Fibroblast of lung (primary cell): ENCODE data around the gene CWC25. TPM values are rescaled to one million over a fixed set of nuclear protein-coding genes. Genes with fewer than 3 reads are reported as not detected.

Experiments
- DNase-seq, 2 donors: peaks; one replicate each; pipeline versions ENCODE4 v3.0.0 to v3.0.0-alpha.2; 2010; ENCODE audit warnings: low read depth in 2 of 2
- H2AFZ ChIP-seq: 2 replicates; pipeline ENCODE4 v1.5.1; 2012; ENCODE audit warnings: low read length, control low read depth, inconsistent platforms
- H3K27ac ChIP-seq: 2 replicates; pipeline ENCODE4 v1.5.1; 2011; ENCODE audit warnings: low read length, control low read depth; ENCODE audit not compliant: insufficient read depth
- H3K27me3 ChIP-seq: 2 replicates; pipeline ENCODE4 v1.5.1; 2011; ENCODE audit warnings: mild to moderate bottlenecking, low read length; ENCODE audit not compliant: control insufficient read depth, insufficient read depth
- H3K36me3 ChIP-seq: 2 replicates; pipeline ENCODE4 v1.5.1; 2011; ENCODE audit warnings: low read length; ENCODE audit not compliant: control insufficient read depth, insufficient read depth
- H3K4me1 ChIP-seq: 2 replicates; pipeline ENCODE4 v1.5.1; 2011; ENCODE audit warnings: low read length; ENCODE audit not compliant: control insufficient read depth, insufficient read depth; ENCODE audit errors: extremely low read depth
- H3K4me2 ChIP-seq: 2 replicates; pipeline ENCODE4 v1.5.1; 2011; ENCODE audit warnings: low read length, control low read depth; ENCODE audit not compliant: insufficient read depth; ENCODE audit errors: extremely low read depth
- H3K4me3 ChIP-seq, 4 experiments: fragments of 200-600 bp in 1 of 4; sonication (generic) in 1 of 4; replicated peaks in 1 of 4; 2 replicates each; pipeline ENCODE4 v1.5.1; 2011 to 2016; ENCODE audit warnings: low read length in 4 of 4, low read depth in 3 of 4, mild to moderate bottlenecking in 3 of 4, control low read depth in 2 of 4, inconsistent platforms in 1 of 4, mixed read lengths in 1 of 4; ENCODE audit not compliant: insufficient read depth in 1 of 4; ENCODE audit errors: control extremely low read depth in 1 of 4
- H3K79me2 ChIP-seq: 2 replicates; pipeline ENCODE4 v1.5.1; 2012; ENCODE audit warnings: mild to moderate bottlenecking, low read length, inconsistent platforms; ENCODE audit not compliant: control insufficient read depth, insufficient read depth
- H3K9ac ChIP-seq: 2 replicates; pipeline ENCODE4 v1.5.1; 2011; ENCODE audit warnings: mild to moderate bottlenecking, low read length, control low read depth; ENCODE audit not compliant: insufficient read depth
- H3K9me3 ChIP-seq: 2 replicates; pipeline ENCODE4 v1.5.1; 2012; ENCODE audit warnings: low read depth, low read length; ENCODE audit not compliant: control insufficient read depth, insufficient read depth
- H4K20me1 ChIP-seq: 2 replicates; pipeline ENCODE4 v1.5.1; 2011; ENCODE audit warnings: low read length; ENCODE audit not compliant: control insufficient read depth, insufficient read depth; ENCODE audit errors: extremely low read depth
- EZH2 ChIP-seq: IDR thresholded peaks from 2 replicates; pipeline ENCODE4 v1.5.1; 2012; ENCODE audit warnings: low read length, control low read depth, mild to moderate bottlenecking; ENCODE audit errors: missing control alignments
- polyA plus RNA-seq, 2 donors: library from polyadenylated mRNA; depleted of rRNA in 1 of 2; stranded (reverse) in 1 of 2; unstranded in 1 of 2; fragments of >200 nt; gene quantifications; 2 replicates each; pipeline ENCODE4 v1.2.1, GENCODE V29; 2011 to 2012; ENCODE audit warnings: missing spikeins in 1 of 2
- total RNA-seq: library from RNA; depleted of rRNA; stranded (reverse); fragments of >200 nt; gene quantifications from 2 replicates; pipeline ENCODE4 v1.2.1, GENCODE V29; 2014
- TF ChIP-seq, protein P1 (sequence below), 2 donors: IDR thresholded peaks in 1 of 2; conservative IDR thresholded peaks in 1 of 2; 1 replicate in 1 of 2; 2 replicates in 1 of 2; pipeline ENCODE4 v1.5.1; 2011 to 2012; ENCODE audit warnings: low read length in 2 of 2, control low read depth in 1 of 2, inconsistent platforms in 1 of 2, low read depth in 1 of 2, mild to moderate bottlenecking in 1 of 2

The CWC25 gene
- total and polyA plus RNA-seq, 2 donors (not counting 1 experiment from before 2014, with no cell fraction given), result 10.9 to 14.4 TPM

- H3K27ac ChIP-seq, result peak overlapping the region; percentile 96
- peaks cover 11% of the 10 kb centered on the region for H3K4me1 ChIP-seq
- TF ChIP-seq EZH2, result no peak
- TF ChIP-seq, protein P1, sequence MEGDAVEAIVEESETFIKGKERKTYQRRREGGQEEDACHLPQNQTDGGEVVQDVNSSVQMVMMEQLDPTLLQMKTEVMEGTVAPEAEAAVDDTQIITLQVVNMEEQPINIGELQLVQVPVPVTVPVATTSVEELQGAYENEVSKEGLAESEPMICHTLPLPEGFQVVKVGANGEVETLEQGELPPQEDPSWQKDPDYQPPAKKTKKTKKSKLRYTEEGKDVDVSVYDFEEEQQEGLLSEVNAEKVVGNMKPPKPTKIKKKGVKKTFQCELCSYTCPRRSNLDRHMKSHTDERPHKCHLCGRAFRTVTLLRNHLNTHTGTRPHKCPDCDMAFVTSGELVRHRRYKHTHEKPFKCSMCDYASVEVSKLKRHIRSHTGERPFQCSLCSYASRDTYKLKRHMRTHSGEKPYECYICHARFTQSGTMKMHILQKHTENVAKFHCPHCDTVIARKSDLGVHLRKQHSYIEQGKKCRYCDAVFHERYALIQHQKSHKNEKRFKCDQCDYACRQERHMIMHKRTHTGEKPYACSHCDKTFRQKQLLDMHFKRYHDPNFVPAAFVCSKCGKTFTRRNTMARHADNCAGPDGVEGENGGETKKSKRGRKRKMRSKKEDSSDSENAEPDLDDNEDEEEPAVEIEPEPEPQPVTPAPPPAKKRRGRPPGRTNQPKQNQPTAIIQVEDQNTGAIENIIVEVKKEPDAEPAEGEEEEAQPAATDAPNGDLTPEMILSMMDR (conservative IDR thresholded peaks at IDR 0.05 in 1 of 2, IDR thresholded peaks at IDR 0.05 in 1 of 2; ENCODE audit: low read depth in 1 of 2, low read length in 2 of 2), result no peak
- peak in 1 of 2 donors; percentile 9 for DNase-seq
- no peaks in the 10 kb centered on the region for H3K9me3 ChIP-seq
- H3K79me2 ChIP-seq, result peaks cover 38% of the 10 kb centered on the region
- peak overlapping the region; percentile 76 for H3K4me2 ChIP-seq
- no peak overlapping the region for H2AFZ ChIP-seq
- H3K27me3 ChIP-seq, result no peaks in the 10 kb centered on the region
- peak overlapping the region; percentile 98 for H3K9ac ChIP-seq
- no peaks in the 10 kb centered on the region for H4K20me1 ChIP-seq
- no peaks in the 10 kb centered on the region for H3K36me3 ChIP-seq
- peak overlapping the region; percentile 54 to 80 (median 68) for H3K4me3 ChIP-seq
These were observed 24.8 kb downstream of the CWC25 start for GRCh38 chr17:38800237-38800760.

GRCh38 chr17:38799501-38800236, 25.5 kb downstream of the CWC25 start, which contains the start of gene PIP4K2B:
Gene PIP4K2B (minus strand): TSS chr17:38799556. CDS start chr17:38799424, 132 bp downstream.
- Histone ChIP-seq H3K4me2 (peak within 1 kb of the TSS; percentile 79), H4K20me1 (no peaks in the 10 kb centered on the region), H3K79me2 (peaks cover 40% of the 10 kb centered on the region), H3K27me3 (no peaks in the 10 kb centered on the region), H3K36me3 (no peaks in the 10 kb centered on the region), H3K9ac (peak within 1 kb of the TSS; percentile 98), H3K9me3 (no peaks in the 10 kb centered on the region), H2AFZ (peak within 1 kb of the TSS; percentile 66), H3K27ac (peak within 1 kb of the TSS; percentile 96), H3K4me1 (peaks cover 11% of the 10 kb centered on the region), H3K4me3 (peak within 1 kb of the TSS; percentile 54 to 85 (median 82))
- DNase-seq, result peak; percentile 98 to 99
- TF ChIP-seq EZH2, result no peak
- TF ChIP-seq, protein P1 (conservative IDR thresholded peaks at IDR 0.05 in 1 of 2, IDR thresholded peaks at IDR 0.05 in 1 of 2; ENCODE audit: low read depth in 1 of 2, low read length in 2 of 2), result no peak

- peak overlapping the region; percentile 54 to 85 (median 80) for H3K4me3 ChIP-seq
- peak; percentile 44 to 58 for DNase-seq
- H4K20me1 ChIP-seq, result no peaks in the 10 kb centered on the region
- TF ChIP-seq EZH2, result no peak
- TF ChIP-seq, protein P1 (conservative IDR thresholded peaks at IDR 0.05 in 1 of 2, IDR thresholded peaks at IDR 0.05 in 1 of 2; ENCODE audit: low read depth in 1 of 2, low read length in 2 of 2), result no peak
- peak overlapping the region; percentile 66 for H2AFZ ChIP-seq
- peak overlapping the region; percentile 96 for H3K27ac ChIP-seq
- peaks cover 11% of the 10 kb centered on the region for H3K4me1 ChIP-seq
- no peaks in the 10 kb centered on the region for H3K27me3 ChIP-seq
- no peaks in the 10 kb centered on the region for H3K9me3 ChIP-seq
- H3K4me2 ChIP-seq, result peak overlapping the region; percentile 79
- H3K79me2 ChIP-seq, result peaks cover 46% of the 10 kb centered on the region
- peak overlapping the region; percentile 71 for H3K9ac ChIP-seq
- no peaks in the 10 kb centered on the region for H3K36me3 ChIP-seq
These were observed 26.3 kb downstream of the CWC25 start for GRCh38 chr17:38798614-38799500.
